ENCODE measurements around the gene MT1G.

DNA sequence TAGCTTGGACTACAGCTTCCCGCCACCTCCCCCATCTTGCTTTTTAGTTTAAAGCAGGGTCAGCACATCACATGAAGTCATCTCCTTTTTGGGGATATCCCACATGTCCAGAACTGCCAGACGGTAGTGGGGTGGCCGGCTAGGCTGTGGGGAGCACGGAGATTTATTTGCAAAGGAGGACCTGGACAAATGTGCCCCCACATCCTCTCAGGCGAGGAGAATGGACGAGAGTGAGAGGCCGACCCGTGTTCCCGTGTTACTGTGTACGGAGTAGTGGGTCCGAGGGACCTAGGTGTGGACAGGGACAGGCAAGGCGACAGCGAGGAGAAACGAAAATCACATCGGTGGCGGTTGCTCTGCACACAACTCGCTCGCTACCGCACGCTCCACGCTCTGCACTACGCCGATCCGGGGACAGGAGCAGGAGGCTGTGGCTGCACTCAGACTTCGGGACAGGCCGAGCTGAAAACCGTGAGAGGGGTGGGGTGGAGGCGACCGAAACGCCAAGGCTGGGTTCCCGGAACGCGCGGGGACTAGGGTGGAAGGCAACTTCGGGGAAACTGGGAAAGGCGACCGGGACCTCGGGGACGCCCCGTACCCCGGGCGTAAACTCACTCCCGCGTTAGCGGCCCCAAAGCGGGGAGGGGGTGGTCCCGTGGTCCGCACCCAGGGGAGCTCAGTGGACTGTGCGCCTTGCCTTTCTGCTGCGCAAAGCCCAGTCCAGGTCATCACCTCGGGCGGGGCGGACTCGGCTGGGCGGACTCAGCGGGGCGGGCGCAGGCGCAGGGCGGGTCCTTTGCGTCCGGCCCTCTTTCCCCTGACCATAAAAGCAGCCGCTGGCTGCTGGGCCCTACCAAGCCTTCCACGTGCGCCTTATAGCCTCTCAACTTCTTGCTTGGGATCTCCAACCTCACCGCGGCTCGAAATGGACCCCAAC lies 29.8 kb downstream of the MT1G start, which contains the start of gene MT1A:
- TF ChIP-seq POLR2AphosphoS5 (IDR thresholded peaks at IDR 0.05; ENCODE audit: low read depth) (no peak), CTCF (IDR thresholded peaks at IDR 0.05; ENCODE audit: insufficient read depth, low read length) (no peak), GABPA (IDR thresholded peaks at IDR 0.05; ENCODE audit: low read depth) (no peak), SPI1 (IDR thresholded peaks at IDR 0.05; ENCODE audit: borderline replicate concordance, low read depth) (no peak)
- TF ChIP-seq, protein P1, sequence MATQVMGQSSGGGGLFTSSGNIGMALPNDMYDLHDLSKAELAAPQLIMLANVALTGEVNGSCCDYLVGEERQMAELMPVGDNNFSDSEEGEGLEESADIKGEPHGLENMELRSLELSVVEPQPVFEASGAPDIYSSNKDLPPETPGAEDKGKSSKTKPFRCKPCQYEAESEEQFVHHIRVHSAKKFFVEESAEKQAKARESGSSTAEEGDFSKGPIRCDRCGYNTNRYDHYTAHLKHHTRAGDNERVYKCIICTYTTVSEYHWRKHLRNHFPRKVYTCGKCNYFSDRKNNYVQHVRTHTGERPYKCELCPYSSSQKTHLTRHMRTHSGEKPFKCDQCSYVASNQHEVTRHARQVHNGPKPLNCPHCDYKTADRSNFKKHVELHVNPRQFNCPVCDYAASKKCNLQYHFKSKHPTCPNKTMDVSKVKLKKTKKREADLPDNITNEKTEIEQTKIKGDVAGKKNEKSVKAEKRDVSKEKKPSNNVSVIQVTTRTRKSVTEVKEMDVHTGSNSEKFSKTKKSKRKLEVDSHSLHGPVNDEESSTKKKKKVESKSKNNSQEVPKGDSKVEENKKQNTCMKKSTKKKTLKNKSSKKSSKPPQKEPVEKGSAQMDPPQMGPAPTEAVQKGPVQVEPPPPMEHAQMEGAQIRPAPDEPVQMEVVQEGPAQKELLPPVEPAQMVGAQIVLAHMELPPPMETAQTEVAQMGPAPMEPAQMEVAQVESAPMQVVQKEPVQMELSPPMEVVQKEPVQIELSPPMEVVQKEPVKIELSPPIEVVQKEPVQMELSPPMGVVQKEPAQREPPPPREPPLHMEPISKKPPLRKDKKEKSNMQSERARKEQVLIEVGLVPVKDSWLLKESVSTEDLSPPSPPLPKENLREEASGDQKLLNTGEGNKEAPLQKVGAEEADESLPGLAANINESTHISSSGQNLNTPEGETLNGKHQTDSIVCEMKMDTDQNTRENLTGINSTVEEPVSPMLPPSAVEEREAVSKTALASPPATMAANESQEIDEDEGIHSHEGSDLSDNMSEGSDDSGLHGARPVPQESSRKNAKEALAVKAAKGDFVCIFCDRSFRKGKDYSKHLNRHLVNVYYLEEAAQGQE (IDR thresholded peaks at IDR 0.05; ENCODE audit: insufficient replicate concordance, low read depth), result no peak

Data from HL-60 (cell line).